Ectodermal cell (in vitro differentiated cells): ENCODE results near the gene TUNAR.

Experiments used
- H3K27ac ChIP-seq: 2 replicates; pipeline ENCODE4 v1.7.0; 2013; ENCODE audit warnings: mild to moderate bottlenecking, low read depth, low read length; ENCODE audit not compliant: insufficient read depth, poor library complexity, severe bottlenecking
- H3K27me3 ChIP-seq: 2 replicates; pipeline ENCODE4 v1.7.0; 2013; ENCODE audit warnings: mild to moderate bottlenecking, low read length; ENCODE audit not compliant: insufficient read depth, control insufficient read depth, poor library complexity, severe bottlenecking
- H3K36me3 ChIP-seq: one replicate; pipeline ENCODE4 v1.7.0; 2013; ENCODE audit warnings: low read length; ENCODE audit not compliant: control insufficient read depth, insufficient read depth
- H3K4me1 ChIP-seq: one replicate; pipeline ENCODE4 v1.7.0; 2013; ENCODE audit warnings: low read length; ENCODE audit not compliant: control insufficient read depth, insufficient read depth
- H3K4me3 ChIP-seq: 2 replicates; pipeline ENCODE4 v1.7.0; 2013; ENCODE audit warnings: low read depth, low read length, control low read depth; ENCODE audit not compliant: insufficient read depth
- H3K9me3 ChIP-seq: 2 replicates; pipeline ENCODE4 v1.7.0; 2013; ENCODE audit warnings: mild to moderate bottlenecking, low read length, moderate library complexity; ENCODE audit not compliant: control insufficient read depth
- WGBS, 2 experiments: methylation state at CpG; one replicate each; pipeline ENCODE4 v1.1.7; 2013; ENCODE audit warnings: missing lambda C conversion rate in 2 of 2; 5-methylcytosine and 5-hydroxymethylcytosine counted together

TUNAR gene

DNA sequence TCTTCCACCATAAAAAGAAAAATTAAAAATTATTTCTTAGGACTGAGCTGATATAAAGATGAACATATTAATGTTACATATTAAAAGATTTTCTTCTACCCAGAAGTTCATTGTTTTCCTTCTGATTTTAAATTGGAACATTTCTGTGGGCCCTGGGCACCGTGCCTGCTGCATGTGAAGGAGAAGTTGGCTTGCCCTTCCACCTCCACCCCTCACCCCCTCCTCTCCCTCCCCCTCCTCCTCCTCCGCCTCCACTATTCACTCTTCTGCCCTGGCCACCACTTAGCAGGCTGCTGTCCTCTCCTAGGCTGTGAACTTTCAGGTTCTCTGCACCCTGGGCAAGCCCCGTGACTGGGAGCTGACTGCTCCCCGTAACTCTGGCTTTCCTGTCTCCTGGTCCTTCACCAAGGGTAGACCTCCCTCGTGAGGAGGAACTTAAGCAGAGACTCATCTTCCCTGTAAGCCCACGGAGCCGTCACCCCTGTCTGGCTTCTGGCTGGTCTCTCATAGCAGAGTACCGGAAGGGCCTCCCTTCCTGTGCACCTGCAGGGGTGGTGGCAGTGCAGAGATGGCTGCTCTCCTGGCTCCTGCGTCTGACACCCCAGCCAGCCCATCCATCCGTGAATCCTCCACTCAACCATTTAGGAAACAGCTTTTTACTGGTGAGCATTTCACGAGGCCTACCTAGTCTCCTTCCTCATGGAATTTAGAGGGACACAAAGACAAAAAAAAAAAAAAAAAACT is 12.8 kb downstream of the TUNAR start:
- H3K4me1 ChIP-seq, result no peaks in the 10 kb centered on the region
- no peaks in the 10 kb centered on the region for H3K36me3 ChIP-seq
- H3K27ac ChIP-seq, result no peak overlapping the region
- no peaks in the 10 kb centered on the region for H3K9me3 ChIP-seq
- WGBS, 2 experiments, result 92 to 94% methylated on average over 11 of the region's 11 CpGs
- H3K4me3 ChIP-seq, result no peak overlapping the region
- no peaks in the 10 kb centered on the region for H3K27me3 ChIP-seq

DNA sequence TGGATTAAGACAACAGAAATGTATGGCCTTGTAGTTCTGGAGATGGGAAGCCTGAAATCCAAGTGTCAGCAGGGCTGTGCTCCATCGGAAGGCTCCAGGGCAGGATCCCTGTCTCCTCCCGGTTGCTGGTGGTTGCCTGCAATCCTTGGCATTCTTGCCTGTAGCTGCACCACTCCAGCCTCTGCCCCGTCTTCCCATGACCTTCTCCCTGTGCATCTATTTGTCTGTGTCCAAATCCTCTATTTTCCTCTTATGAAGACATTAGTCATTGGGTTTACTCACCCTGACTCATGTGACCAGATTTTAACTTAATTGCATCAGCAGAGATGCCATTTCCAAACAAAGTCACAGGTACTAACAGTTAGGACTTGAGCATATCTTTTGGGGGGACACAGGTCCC is 15.1 kb downstream of the TUNAR start:
- Histone ChIP-seq H3K9me3 (no peaks in the 10 kb centered on the region), H3K4me3 (no peak overlapping the region), H3K4me1 (peaks cover 5% of the 10 kb centered on the region), H3K27ac (no peak overlapping the region), H3K27me3 (no peaks in the 10 kb centered on the region), H3K36me3 (no peaks in the 10 kb centered on the region)
- WGBS, 2 experiments, result 91 to 94% methylated on average over 3 of the region's 3 CpGs

GRCh38 chr14:95892142-95892541 is 15.5 kb downstream of the TUNAR start:
- Histone ChIP-seq H3K27ac (no peak overlapping the region), H3K36me3 (peaks cover under 1% of the 10 kb centered on the region)
- 95 to 96% methylated on average over 11 of the region's 11 CpGs for WGBS, 2 experiments

GRCh38 chr14:95895720-95896119 is 19.1 kb downstream of the TUNAR start:
- H3K9me3 ChIP-seq, result no peaks in the 10 kb centered on the region
- H3K27ac ChIP-seq, result no peak overlapping the region
- H3K36me3 ChIP-seq, result peaks cover 4% of the 10 kb centered on the region
- no peak overlapping the region for H3K4me3 ChIP-seq
- no peaks in the 10 kb centered on the region for H3K27me3 ChIP-seq
- peaks cover 10% of the 10 kb centered on the region for H3K4me1 ChIP-seq
- WGBS, 2 experiments, result 59 to 63% methylated on average over 10 of the region's 10 CpGs

More at GRCh38 chr14:95892142-95892541, 15.5 kb downstream of the TUNAR start:
- Histone ChIP-seq H3K4me3 (no peak overlapping the region), H3K9me3 (no peaks in the 10 kb centered on the region), H3K4me1 (peaks cover 5% of the 10 kb centered on the region), H3K27me3 (no peaks in the 10 kb centered on the region)

DNA sequence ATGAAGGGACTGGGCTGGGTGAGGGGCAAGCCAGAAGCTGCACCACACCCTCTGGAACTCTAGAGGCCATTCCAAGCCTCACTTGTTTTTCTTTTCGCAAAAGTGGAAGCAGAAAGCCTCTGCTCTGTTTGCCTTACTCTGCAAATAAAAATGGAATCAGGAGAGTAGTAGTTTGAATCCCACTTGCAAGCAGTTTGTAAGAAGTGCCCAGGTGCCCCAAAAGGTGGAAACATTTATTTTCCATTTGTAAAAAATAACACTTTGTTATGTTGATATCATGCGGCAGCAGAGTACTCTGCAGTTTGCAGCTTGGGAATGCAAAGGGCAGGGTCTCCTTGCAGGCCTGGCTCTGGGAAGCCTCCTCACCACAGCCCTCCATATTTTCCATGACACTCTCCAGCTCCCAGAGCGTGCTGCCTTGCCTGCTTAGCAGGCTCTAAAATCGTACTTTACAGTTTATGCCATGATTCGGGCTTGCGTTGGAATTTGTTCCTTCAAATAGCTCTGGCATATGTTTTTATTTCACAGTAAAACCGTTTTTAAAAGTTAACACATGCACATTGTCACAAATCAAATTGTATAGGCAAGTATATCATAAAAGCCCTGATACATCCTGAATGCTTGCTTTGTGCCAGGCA is 20.0 kb downstream of the TUNAR start:
- Histone ChIP-seq H3K27me3 (no peaks in the 10 kb centered on the region), H3K4me1 (peaks cover 10% of the 10 kb centered on the region), H3K4me3 (no peak overlapping the region), H3K27ac (no peak overlapping the region), H3K36me3 (peaks cover 4% of the 10 kb centered on the region), H3K9me3 (no peaks in the 10 kb centered on the region)
- 87 to 88% methylated on average over 7 of the region's 7 CpGs for WGBS, 2 experiments

DNA sequence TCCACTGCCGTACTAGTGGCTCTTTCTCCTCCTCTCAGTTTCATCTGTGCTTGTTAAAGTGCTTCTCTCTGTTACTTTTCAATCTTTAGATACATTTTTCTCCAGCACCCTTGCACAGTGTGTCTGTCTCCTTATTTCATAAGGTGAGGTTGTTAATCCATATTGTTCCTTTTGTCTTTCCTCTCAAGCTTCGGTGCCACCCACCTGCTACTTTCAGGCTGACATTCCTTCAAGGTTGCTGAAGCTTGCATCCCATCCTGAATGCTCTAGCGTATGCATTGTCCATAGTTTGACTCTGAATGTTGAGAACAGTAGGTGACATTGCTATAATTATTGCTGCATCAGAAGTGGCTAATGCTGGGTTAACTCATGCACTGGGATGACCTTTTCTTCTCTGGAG is 20.6 kb downstream of the TUNAR start:
- peaks cover 4% of the 10 kb centered on the region for H3K36me3 ChIP-seq
- peaks cover 10% of the 10 kb centered on the region for H3K4me1 ChIP-seq
- no peak overlapping the region for H3K27ac ChIP-seq
- H3K9me3 ChIP-seq, result no peaks in the 10 kb centered on the region
- 94 to 98% methylated on average over 3 of the region's 3 CpGs for WGBS, 2 experiments
- H3K27me3 ChIP-seq, result no peaks in the 10 kb centered on the region
- no peak overlapping the region for H3K4me3 ChIP-seq

GRCh38 chr14:95901054-95901453 is 24.4 kb downstream of the TUNAR start:
- Histone ChIP-seq H3K27ac (no peak overlapping the region), H3K4me3 (no peak overlapping the region), H3K4me1 (peaks cover 6% of the 10 kb centered on the region), H3K27me3 (no peaks in the 10 kb centered on the region), H3K36me3 (peaks cover 4% of the 10 kb centered on the region), H3K9me3 (no peaks in the 10 kb centered on the region)
- 92 to 93% methylated on average over 6 of the region's 6 CpGs for WGBS, 2 experiments

DNA sequence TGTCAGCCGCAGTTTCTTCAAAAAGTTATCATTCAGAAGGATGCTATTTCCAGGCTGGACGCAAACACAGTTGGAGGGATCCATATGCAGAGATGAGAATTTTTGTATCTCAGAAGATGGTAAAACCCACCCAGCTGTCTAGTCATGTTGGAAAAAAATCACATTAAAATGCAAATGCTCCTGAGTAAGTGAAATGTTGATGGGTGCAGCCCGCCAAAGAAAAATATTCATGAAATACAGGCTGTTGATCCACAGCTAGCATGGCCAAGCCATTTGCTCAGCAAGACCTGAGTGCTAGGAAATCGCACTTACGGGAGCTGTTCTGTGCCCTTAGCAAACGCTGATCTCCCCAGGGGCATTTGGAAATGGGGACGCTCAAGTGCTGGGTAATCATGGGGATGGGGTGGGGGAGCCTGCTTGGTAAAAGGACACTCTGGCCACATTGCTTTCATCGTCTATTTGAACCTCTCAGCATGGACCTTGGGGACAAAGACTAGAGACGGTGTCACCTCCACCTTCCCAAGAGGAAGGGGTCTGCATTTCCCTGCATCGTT is 25.7 kb downstream of the TUNAR start:
- Histone ChIP-seq H3K4me3 (no peak overlapping the region), H3K27ac (no peak overlapping the region), H3K27me3 (no peaks in the 10 kb centered on the region), H3K9me3 (no peaks in the 10 kb centered on the region), H3K4me1 (peaks cover 6% of the 10 kb centered on the region), H3K36me3 (peaks cover under 1% of the 10 kb centered on the region)
- WGBS, 2 experiments, result 93% methylated on average over 10 of the region's 10 CpGs

DNA sequence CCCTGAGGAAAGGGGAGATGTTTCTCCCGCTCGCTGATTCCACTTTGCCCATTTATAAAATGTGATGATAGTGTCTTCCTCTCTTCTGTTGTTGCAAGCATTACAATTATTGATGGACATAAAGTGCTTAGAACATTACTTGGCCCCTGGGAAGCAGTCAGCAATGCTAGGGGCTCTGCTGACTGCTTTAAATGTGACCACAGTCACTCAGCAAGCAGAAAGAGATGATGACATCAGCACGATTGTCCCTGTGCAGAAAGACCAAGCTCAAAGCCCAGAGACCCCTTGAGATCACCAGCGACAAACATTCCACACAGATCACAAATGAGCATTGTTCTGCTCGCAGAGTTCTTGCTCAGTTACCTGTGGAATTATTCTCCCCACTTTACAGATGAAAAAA is 26.5 kb downstream of the TUNAR start:
- Histone ChIP-seq H3K4me3 (no peak overlapping the region), H3K27me3 (no peaks in the 10 kb centered on the region), H3K36me3 (no peaks in the 10 kb centered on the region), H3K4me1 (peaks cover 1% of the 10 kb centered on the region), H3K27ac (no peak overlapping the region), H3K9me3 (no peaks in the 10 kb centered on the region)
- WGBS, 2 experiments, result 89 to 93% methylated on average over 5 of the region's 5 CpGs

- Histone ChIP-seq H3K4me1 (no peaks in the 10 kb centered on the region), H3K36me3 (no peaks in the 10 kb centered on the region), H3K27me3 (no peaks in the 10 kb centered on the region), H3K9me3 (no peaks in the 10 kb centered on the region), H3K4me3 (no peak overlapping the region), H3K27ac (no peak overlapping the region)
- 91 to 92% methylated on average over 4 of the region's 4 CpGs for WGBS, 2 experiments
These were observed 27.0 kb downstream of the TUNAR start for GRCh38 chr14:95903616-95904107.
